ENCODE measurements around the gene TP53BP1.

TP53BP1 gene

DNA sequence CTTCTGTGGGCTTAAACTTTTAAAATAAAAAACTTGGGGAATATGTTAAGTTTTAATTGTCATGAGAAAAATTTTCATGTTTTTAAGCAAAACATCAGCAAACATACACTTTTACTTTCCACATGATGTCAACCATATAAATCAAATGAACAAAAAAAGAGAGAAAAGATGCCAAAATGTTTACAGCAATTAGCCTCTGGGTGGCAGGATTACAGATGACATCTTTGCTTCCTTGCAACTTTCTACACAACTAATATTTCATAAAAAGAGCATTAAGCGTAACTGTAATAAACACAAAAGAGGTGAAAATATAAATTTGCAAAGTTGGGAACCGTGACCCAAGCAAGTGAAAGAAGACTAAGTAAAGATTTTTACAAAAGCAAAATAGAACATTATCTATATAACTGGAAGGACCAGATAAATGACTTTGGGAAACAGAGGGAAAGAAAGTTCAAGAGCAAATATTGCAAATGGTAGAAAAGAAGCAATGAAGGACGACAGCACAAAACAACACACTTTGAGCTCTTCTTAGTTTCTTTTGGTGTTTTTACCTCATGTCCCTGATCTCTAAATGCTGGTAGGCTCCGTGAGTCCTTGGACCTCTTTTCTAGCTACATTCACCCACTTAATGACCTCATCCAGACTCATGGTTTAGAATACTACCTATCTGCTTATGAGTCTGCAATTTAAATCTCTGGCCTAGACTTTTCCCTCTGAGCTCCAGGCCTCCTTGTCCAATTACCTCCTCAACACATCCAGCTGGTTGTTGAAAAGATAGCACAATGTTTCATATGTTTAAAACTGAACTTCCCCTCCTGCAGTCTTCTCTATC is 9.4 kb downstream of the TP53BP1 start:
- DNase-seq, result no peak

DNA sequence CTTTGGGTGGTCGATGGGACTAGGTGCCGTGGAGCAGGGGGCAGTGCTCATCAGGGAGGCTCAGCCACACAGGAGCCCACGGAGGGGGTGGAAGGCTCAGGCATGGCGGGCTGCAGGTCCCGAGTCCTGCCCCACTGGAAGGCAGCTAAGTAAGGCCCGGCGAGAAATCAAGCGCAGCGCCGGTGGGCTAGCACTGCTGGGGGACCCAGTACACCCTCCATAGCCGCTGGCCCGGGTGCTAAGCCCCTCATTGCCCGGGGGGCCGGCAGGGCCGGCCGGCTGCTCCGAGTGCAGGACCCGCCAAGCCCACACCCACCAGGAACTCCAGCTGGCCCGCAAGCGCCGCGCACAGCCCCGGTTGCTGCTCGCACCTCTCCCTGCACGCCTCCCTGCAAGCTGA is 19.1 kb downstream of the TP53BP1 start:
- DNase-seq, result no peak

DNA sequence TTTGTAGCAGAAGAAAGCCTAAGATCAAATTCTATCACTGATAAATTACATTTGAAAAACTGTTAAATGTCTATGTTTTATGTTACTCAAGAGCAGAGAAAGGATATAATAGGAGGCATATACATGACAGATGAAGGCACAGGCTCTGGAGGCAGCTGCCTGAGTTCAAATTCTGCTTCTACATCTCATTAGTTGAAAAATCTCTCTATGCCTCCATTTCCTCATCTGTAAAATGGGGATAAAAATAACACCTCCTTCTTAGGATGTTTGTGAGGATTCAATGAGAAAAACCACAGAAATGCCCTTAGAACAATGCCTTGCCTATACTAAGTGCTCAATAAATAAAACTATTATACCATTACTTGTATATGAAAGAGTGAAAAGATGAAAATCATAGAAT is 21.0 kb downstream of the TP53BP1 start:
- DNase-seq, result no peak

DNA sequence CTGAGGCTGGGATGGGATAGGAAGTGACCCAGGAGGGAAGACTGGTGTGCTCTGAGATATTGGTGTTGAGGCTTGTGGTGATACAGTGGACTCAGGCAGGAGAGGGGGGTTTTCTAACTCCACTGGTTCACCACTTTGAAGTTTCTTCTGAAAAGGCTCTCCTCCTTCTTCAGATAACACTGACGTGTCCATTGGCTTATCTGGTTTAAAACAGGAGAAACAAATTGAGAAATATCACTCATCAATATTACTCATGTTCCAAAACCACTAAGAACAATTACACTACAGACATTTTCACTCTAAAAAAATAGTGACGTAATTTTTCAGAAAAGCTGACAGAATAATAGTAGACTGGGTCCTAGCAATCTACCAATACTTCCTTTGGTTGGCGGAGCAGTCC is 23.1 kb downstream of the TP53BP1 start:
- no peak for DNase-seq

DNA sequence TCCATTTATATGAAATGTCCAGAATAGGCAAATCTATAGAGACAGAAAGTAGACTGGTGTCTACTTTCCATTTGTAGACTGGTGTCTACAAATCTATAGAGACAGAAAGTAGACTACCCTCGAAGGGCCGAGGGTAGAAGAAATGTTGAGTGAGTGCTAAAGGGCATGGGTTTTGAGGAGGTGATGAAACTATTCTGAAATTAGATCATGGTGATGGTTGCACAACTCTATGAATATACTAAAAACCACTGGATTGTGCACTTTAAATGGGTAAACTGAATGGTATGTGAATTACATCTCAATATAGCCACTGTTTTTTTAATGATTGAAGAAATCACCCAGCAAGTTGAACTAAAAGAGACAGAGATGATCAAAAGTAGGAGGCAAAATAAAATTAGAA is 27.9 kb downstream of the TP53BP1 start:
- no peak for DNase-seq

DNA sequence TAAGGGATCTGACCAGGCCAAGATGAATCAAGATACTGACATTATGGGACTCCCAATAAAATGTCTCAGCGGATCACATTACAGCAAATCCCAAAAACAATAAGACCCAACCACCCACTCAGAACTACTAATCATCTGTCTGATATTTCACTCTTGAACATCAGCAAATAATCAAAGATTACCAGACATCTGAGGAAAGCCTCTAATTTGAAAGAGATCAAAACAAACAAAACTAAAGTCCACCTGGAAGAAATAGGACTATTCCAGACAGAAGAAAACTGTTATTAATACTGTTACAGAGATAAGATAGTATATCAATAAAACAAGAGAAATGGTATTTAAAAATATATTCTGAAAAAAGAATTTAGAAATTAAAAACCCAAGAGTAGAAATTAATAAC is 29.0 kb downstream of the TP53BP1 start:
- DNase-seq, result no peak

DNA sequence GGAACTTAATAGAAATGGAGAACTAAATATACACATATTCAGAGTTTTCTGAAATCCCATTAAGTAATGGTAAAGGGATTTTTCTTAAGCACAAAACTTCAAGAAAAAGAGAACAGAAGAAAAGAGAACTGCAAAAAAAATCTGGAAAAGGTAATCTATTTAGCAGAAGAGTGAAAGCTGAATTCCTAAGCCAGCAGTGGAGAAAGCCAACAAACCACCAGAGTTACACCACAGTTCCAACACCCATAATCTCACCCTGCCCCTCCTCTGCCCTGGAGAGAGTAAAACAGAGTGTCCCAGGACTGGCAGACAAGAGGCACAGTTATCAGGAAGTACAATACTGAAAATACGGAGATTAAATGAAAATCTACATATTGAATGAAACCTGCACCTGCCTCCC is 29.4 kb downstream of the TP53BP1 start:
- no peak for DNase-seq

DNA sequence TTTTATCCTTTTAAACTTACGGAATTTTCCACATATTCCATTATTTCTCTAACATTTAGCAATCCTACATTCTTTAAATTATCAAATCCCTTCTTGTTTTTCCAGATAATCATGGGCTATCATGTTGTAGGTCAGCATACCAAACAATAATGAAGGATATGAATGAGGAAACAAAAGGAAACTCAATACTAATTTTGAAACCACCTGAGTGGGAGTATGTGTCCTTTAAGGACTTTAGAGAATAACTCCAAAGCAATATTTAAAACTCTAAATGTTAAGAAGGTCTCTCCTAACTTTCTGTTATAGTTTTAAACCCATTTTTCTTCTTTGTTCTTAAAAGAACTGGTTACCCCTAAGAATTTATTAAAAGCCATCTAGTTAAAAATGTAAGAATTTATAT is 43.0 kb downstream of the TP53BP1 start:
- no peak for DNase-seq

DNA sequence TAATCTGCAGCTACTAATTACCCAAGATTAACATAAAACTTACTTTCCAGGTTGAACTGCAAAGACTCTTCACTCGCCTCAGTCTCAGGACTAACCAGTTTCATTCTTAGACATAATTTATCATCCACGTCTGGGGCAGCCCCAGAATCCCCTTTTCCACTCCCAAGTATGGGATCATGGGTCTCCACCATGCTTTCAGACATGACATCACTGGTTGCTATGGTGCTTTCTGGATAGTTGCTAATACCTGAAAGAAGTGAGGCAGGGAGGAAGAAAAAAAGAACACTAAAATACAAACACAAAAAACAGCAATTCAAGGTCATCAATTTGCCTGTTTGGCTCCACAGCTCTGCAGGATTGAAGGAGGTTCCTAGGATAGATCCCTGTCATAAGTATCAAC is 46.6 kb downstream of the TP53BP1 start:
- DNase-seq, result no peak

DNA sequence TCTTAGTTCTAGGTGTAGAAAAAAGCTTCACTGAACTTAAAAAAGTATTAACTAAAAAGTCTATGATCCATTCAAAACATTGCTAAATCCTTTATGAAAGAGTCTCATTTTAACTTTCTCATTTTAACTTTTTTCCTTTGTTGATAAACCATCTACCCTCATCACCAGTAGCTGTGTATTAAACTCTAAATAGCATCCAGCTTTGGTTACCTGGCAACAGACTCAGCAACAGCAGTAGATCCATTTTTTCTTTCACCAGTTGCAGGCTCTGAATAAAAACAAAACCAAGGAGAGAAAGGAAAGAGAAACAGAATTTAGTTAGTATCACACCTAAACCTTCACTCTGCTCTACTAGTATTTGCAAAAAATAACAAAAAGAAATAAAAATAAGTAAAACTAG is 51.6 kb downstream of the TP53BP1 start:
- no peak for DNase-seq

DNA sequence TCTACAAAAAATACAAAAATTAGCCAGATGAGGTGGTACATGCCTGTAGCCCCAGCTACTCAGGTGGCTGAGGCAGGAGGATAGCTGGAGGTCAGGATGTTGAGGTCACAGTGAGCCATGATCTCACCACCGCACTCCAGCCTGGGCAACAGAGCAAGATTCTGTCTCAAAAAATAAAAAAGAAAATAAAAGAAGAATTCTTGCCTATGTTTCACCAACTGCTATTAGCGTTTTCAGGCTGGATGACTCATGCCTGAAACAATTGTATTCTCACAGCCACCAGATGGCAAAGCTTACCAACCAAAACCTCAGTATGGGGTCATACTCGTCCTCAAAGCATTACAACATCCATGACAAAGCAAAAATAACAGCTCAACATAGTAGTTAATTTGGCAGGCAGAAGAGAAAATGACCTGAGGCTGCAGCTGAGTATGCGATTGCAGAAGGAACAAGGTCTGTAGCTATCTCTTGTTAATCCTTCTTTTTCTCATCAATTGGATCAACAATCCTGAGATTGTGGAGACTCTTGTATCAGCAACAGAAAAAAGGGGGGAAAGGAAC is 52.2 kb downstream of the TP53BP1 start:
- DNase-seq, result no peak

DNA sequence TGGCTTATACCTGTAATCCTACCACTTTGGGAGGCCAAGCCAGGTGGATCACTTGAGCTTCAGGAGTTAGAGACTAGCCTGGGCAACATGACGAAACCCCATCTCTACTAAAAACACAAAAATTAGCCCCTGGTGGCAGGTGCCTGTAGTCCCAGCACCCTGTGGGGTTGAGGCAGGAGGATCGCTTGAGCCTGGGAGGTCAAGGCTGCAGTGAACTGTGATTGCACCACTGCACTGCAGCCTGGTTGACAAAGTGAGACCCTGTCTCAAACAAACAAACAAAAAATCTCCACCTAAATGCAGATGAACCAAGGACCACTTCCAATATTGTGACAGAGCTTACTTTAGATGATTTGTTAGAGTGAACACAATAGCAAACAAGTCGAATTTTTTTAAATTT is 53.7 kb downstream of the TP53BP1 start:
- no peak for DNase-seq

DNA sequence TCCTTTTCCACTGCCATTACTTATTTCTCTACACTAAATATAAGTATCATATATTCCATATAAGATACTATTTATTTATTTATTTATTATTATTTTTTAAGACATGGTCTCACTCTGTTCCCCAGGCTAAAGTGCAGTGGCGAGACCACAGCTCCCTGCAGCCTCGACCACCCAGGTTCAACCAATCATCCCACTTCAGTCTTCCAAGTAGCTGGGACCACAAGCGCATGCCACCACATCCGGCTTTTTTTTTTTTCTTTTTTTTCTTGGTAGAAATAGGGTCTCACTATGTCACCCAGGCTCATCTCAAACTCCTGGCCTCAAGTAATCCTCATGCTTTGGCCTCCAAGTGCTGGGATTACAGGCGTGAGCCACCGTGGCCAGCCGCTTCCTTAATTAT is 56.6 kb downstream of the TP53BP1 start:
- no peak for DNase-seq

DNA sequence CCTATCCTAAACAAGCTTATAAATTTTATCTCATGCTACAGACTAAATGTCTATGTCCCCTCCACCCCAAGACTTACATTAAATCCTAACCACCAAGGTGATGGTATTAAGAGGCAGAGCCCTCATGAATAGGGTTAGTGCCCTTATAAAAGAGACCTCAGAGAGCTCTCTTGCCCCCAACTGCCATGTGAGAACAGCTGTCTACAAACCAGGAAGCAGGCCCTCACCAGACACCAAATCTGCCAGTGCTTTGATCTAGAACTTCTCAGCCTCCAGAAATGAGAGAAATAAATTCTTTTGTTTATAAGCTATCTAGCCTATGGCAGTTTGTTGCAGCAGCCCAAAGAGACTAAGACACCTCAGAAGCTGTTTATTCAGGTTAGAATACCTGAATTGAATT is 58.5 kb downstream of the TP53BP1 start:
- DNase-seq, result no peak

DNA sequence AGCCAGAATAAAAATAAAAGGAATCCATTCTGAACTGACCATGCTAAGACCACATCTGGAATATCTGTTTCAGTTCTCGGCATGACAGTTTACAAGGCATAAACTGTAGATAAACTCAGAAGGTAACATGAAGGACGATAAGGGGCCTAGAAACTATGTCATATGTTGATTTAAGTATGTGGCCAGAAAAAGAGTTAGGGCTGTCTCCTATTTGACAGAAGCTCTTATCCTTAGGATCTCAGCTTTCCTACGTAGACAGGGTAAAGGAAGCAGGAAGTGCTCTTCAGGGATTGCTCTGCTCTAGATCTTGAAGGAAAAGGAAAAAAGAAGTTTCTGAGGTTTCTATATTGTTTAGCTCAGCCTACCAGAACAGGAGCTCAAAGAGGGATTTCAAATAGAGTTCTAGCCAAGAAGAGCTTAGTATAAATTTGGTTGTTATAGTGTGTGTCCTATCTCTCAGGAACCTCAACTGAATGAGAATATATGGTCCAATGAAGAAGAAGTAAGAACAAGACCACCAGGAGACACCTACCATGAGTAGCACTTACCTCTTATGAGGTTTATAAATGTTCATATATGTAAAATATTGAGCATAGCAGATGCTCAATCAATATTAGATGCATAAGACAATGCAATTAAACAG is 59.2 kb downstream of the TP53BP1 start:
- no peak for DNase-seq

DNA sequence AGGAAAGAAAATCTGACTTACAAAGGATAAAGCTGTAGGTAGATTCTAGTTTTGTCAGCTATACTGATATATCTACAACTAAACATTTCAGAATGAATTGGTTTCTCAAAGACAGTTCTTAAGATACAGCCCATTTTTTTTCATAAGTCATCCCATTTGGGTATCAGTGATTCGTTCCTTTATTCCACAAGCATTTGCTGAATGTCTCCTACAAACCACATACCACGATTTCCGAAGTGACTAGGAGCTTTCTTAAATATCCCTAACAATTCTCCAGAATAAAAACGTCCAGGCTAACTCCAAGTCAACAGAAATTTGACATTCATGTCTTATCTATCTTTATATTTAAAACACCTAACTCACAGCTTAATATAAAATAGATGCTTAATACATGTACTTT is 59.8 kb downstream of the TP53BP1 start:
- no peak for DNase-seq

DNA sequence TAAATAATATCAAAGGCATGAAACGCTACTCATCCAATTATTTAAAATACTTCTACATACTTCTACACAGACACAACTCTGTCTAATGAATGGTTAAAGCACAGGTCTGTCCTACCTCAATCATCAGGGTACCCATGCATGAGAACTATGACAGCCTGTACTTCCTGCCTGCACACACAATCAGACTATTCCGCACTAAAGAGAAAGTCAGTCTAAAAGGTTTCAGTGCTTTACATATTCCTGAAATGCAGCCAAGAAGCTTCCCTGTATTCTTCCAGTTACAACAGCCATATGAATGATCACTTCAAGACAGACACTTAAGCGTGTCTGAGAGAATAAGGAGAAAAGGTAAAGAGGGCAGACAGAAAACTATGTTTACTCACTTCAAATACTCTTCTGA is 63.3 kb downstream of the TP53BP1 start:
- DNase-seq, result no peak

DNA sequence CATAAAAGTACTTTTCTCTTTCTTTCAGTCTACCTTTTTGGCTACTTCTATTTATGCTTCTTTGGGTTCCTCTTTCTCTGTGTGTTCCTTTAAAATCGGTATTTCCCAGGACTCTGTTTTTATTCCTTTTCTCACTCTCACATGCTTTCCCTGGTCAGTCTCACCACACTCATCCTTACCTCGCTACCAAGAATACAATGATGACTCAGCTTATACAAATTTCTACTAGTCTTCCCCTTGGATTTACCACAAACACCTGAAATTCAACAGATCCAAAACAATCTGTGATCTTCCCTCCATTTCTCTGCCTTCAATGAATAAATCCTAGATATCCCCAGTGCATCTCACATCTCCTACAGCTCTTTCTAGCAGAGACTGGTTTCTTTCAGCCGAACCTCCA is 69.2 kb downstream of the TP53BP1 start:
- DNase-seq, result no peak

DNA sequence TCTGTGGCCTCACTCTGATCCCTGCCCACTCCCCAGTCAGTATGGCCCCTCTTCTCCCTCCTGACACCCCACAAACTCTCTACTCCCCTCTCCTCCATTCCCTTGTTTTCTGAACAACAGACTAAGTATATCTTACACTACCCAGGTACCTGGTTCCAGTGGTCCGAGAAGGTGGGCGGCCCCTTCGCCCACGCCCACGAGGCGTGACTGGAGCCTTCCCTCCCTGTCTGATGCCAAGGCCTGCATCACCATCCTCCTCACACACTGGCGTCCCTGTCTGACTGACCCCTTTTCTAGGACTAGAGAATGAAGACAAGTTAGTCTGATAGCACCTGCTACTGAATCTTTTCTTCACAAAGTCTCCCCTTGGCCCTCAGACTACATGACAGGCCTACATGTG is 72.1 kb downstream of the TP53BP1 start:
- DNase-seq, result no peak

DNA sequence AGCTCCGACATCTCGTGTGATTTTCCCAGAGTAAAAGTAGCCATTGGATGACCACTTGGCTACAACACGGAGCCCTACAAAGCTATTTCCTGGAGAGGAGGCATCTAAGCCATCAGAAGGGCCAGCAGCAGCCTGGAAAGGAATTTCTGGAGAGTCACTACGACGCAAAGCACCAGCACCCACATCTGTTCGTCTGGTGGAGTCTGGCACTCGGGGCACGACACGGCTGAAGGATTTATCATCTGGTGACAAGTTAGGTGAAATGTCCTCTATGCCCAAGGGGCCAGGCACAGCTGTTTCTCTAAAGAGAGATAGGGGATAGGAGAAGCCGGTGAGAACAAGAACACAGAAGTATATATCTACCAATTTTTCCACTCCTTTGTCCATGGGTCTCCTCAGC is 72.5 kb downstream of the TP53BP1 start:
- no peak for DNase-seq

DNA sequence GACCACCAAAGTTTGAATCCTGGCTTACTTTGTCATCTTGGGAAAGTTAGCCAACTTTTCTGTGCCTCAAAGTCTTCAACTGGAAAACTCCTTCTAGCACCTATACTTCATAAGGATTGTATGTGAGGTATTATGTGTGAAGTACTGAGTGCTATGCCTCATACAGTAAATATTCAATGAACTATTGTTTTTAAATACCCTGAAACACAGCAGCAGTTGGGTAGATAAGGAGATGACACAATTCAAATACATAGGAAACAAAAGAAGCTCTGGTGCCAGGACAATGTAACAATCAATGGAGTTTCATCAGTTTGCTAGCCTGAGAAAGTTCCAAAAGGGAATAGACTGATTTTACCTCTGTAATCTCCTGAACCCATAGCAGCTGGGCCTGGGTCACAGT is 78.8 kb downstream of the TP53BP1 start:
- DNase-seq, result no peak

DNA sequence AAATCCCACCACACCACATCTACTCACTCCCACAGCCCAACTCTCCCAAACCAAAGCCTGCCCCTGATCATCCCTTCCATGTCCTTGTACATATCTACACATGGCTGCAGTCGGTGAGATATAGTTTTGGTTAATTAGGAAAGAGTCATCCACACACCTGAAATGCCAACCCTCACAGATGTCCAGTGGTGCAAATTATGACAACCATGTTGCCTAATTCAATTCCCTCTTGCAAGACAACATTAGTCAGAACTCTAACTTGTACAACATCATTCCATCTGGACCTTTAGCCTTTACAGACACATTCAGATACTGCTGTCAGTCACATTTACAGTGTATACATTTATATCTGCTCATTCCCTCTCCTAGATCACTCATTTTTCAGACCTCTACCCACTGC is 80.9 kb downstream of the TP53BP1 start:
- no peak for DNase-seq

DNA sequence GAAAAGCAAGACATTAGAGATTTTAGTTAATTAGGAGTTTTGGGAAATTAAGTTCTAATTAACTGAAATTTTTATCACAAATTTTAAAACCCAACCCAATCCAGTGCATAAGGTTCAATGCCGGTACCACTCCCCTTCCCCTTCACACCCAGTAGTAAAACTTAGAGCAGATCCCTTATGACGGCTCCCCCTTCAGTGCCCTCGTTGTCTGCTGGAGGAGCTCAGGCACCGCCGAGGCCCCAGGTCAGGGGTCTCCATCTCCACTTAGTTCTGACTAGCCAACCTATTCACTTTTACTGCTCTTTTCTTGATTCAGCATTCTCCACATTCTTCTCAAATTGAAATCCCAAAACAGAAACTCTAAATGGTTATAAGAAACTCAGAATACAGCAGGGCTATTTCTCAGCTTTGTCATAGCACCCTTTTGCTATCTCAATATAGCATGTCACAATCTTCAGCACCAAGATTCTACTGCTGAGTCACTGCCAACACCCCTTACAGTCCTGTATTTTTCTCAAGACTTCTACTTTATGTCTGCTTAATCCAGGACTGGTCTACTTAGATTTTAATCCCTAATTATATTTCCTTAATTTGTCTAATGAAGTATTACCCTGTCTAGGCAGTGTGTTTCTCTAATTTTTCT is 82.3 kb downstream of the TP53BP1 start:
- no peak for DNase-seq

DNA sequence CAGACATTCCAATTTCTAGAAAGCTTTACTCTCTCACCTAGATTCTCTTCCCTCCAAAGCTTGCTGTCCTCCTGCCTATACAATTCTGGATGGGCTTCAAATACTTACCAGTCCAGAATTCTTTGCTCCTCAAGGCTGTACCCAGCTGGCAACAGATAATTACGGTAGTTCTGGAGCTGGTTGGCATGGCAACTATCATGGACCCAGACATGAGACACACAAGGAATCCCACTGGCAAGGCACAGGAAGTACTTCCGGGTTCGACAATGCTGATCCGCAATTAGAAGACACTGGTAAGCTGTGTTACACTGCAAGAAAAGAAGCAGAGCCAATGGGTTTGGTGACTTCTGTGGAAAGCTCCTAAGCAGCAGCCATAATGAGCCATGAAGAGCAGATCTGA is 84.2 kb downstream of the TP53BP1 start:
- DNase-seq, result no peak
